SK-N-SH (cell line): Measurements from ENCODE around the gene TAS2R42. TPM values are rescaled to one million over a fixed set of nuclear protein-coding genes. Genes with fewer than 3 reads are reported as not detected.

Experiments
- CTCF ChIA-PET: fragments of 300-600, 350-600 bp; formaldehyde crosslinking; extraction: SDS; loops from one replicate; lab custom pipeline; 2021; lab: Yijun Ruan, JAX
- POLR2A ChIA-PET: fragments of 350-600 bp; sonication (Branson Sonifier 250); formaldehyde crosslinking; extraction: SDS; loops from one replicate; lab custom pipeline; 2020; ENCODE audit warnings: antibody characterized with exemption, inconsistent platforms; lab: Yijun Ruan, JAX
- DNase-seq: peaks from one replicate; pipeline ENCODE4 v3.0.0; 2012
- H2AFZ ChIP-seq: fragments of 200-600 bp; sonication (generic); 2 replicates; pipeline ENCODE4 v1.8.1; 2016; ENCODE audit warnings: antibody characterized with exemption, mild to moderate bottlenecking, low read depth
- H3F3A ChIP-seq: fragments of 200-600 bp; sonication (generic); replicated peaks from 2 replicates; pipeline ENCODE3; 2016; ENCODE audit warnings: antibody characterized with exemption, mild to moderate bottlenecking; ENCODE audit not compliant: insufficient read depth
- H3K27ac ChIP-seq, 2 experiments: fragments of 200-500 bp in 1 of 2; fragments of 200-600 bp in 1 of 2; sonication (Bioruptor generic) in 1 of 2; sonication (generic), shearing (Covaris generic) in 1 of 2; 2 replicates each; pipeline versions ENCODE4 v1.5.1 to v1.6.1; 2014 to 2016; ENCODE audit warnings: low read depth in 2 of 2, inconsistent platforms in 1 of 2, low read length in 1 of 2, mild to moderate bottlenecking in 1 of 2, mixed read lengths in 1 of 2
- H3K27me3 ChIP-seq: fragments of 200-600 bp; sonication (generic), shearing (Covaris generic); 2 replicates; pipeline ENCODE4 v1.6.1; 2016; ENCODE audit warnings: mixed run types; ENCODE audit not compliant: insufficient read depth
- H3K36me3 ChIP-seq, 2 experiments: fragments of 200-500 bp in 1 of 2; fragments of 200-600 bp in 1 of 2; sonication (Bioruptor generic) in 1 of 2; sonication (generic) in 1 of 2; replicated peaks in 1 of 2; 2 replicates each; pipeline versions ENCODE3 to v1.5.1; 2014 to 2016; ENCODE audit warnings: low read length in 1 of 2, mild to moderate bottlenecking in 1 of 2; ENCODE audit not compliant: insufficient read depth in 2 of 2, control insufficient read depth in 1 of 2
- H3K4me1 ChIP-seq, 2 experiments: fragments of 200-500 bp in 1 of 2; fragments of 200-600 bp in 1 of 2; sonication (Bioruptor generic) in 1 of 2; sonication (generic), shearing (Covaris generic) in 1 of 2; 2 replicates each; pipeline versions ENCODE4 v1.5.1 to v1.6.1; 2014 to 2016; ENCODE audit warnings: low read depth in 1 of 2, low read length in 1 of 2, mixed run types in 1 of 2; ENCODE audit not compliant: insufficient read depth in 2 of 2, control insufficient read depth in 1 of 2
- H3K4me2 ChIP-seq: fragments of 200-600 bp; sonication (generic), shearing (Covaris generic); 2 replicates; pipeline ENCODE4 v1.6.1; 2017; ENCODE audit warnings: mixed run types
- H3K4me3 ChIP-seq, 2 experiments: fragments of 200-500 bp in 1 of 2; fragments of 200-600 bp in 1 of 2; sonication (Bioruptor generic) in 1 of 2; sonication (generic), shearing (Covaris generic) in 1 of 2; 2 replicates each; pipeline versions ENCODE4 v1.5.1 to v1.8.1; 2014 to 2016; ENCODE audit warnings: low read depth in 2 of 2, inconsistent platforms in 1 of 2, low read length in 1 of 2, mild to moderate bottlenecking in 1 of 2, mixed read lengths in 1 of 2, moderate library complexity in 1 of 2
- H3K79me2 ChIP-seq: fragments of 200-600 bp; sonication (generic); 2 replicates; pipeline ENCODE4 v1.8.1; 2017; ENCODE audit warnings: mild to moderate bottlenecking; ENCODE audit not compliant: insufficient read depth
- H3K9ac ChIP-seq: fragments of 200-600 bp; sonication (generic); 2 replicates; pipeline ENCODE4 v1.6.1; 2017; ENCODE audit warnings: mixed run types
- H3K9me2 ChIP-seq: fragments of 200-600 bp; sonication (generic); 2 replicates; pipeline ENCODE4 v1.6.1; 2017; ENCODE audit warnings: mixed run types
- H3K9me3 ChIP-seq: fragments of 200-600 bp; sonication (generic); 2 replicates; pipeline ENCODE4 v1.6.1; 2017; ENCODE audit warnings: mixed run types, mild to moderate bottlenecking, moderate library complexity
- H4K20me1 ChIP-seq: fragments of 200-600 bp; sonication (generic); 2 replicates; pipeline ENCODE4 v1.6.1; 2017; ENCODE audit warnings: mild to moderate bottlenecking, mixed run types; ENCODE audit not compliant: insufficient read depth
- CHD2 ChIP-seq: fragments of 150-350 bp; IDR thresholded peaks from 2 replicates; pipeline ENCODE4 v1.6.1; 2018; ENCODE audit warnings: low read length; ENCODE audit not compliant: partially characterized antibody
- ELF1 ChIP-seq: IDR thresholded peaks from 2 replicates; pipeline ENCODE4 v1.4.0; 2012
- FOSL2 ChIP-seq: IDR thresholded peaks from 2 replicates; pipeline ENCODE4 v1.4.0; 2012; ENCODE audit warnings: low read depth, mild to moderate bottlenecking, moderate library complexity, borderline replicate concordance
- FOXM1 ChIP-seq: IDR thresholded peaks from 2 replicates; pipeline ENCODE4 v1.4.0; 2012; ENCODE audit warnings: low read depth, mild to moderate bottlenecking
- GABPA ChIP-seq: IDR thresholded peaks from 2 replicates; pipeline ENCODE4 v1.4.0; 2012; ENCODE audit warnings: low read depth, mild to moderate bottlenecking
- GATA2 ChIP-seq: sonication (generic); formaldehyde crosslinking; IDR thresholded peaks from 2 replicates; pipeline ENCODE4 v1.5.0; 2020; ENCODE audit warnings: mild to moderate bottlenecking, missing genetic modification reagents
- JUND ChIP-seq: IDR thresholded peaks from 2 replicates; pipeline ENCODE4 v1.4.0; 2012
- MAX ChIP-seq: IDR thresholded peaks from 2 replicates; pipeline ENCODE4 v1.4.0; 2012; ENCODE audit warnings: low read depth
- MEF2A ChIP-seq: IDR thresholded peaks from 2 replicates; pipeline ENCODE4 v1.4.0; 2012; ENCODE audit warnings: low read depth, borderline replicate concordance
- MXI1 ChIP-seq: IDR thresholded peaks from 2 replicates; pipeline ENCODE4 v1.6.1; 2012; ENCODE audit warnings: mild to moderate bottlenecking, low read depth, low read length, improper control_type of control experiment
- RAD21 ChIP-seq: IDR thresholded peaks from 2 replicates; pipeline ENCODE4 v1.6.1; 2012; ENCODE audit warnings: mild to moderate bottlenecking, low read length
- RCOR1 ChIP-seq: fragments of 150-350 bp; IDR thresholded peaks from 2 replicates; pipeline ENCODE4 v1.6.1; 2017; ENCODE audit warnings: antibody characterized with exemption, low read length
- RFX5 ChIP-seq: IDR thresholded peaks from 2 replicates; pipeline ENCODE4 v1.6.1; 2012; ENCODE audit warnings: mild to moderate bottlenecking, improper control_type of control experiment, low read length
- RXRA ChIP-seq: IDR thresholded peaks from 2 replicates; pipeline ENCODE4 v1.4.0; 2012; ENCODE audit warnings: low read depth, mild to moderate bottlenecking, borderline replicate concordance
- TAF1 ChIP-seq: IDR thresholded peaks from 2 replicates; pipeline ENCODE4 v1.6.1; 2012; ENCODE audit warnings: low read depth, mild to moderate bottlenecking, low read length, moderate library complexity, borderline replicate concordance
- TEAD4 ChIP-seq: IDR thresholded peaks from 2 replicates; pipeline ENCODE4 v1.4.0; 2012; ENCODE audit warnings: mild to moderate bottlenecking, borderline replicate concordance; ENCODE audit not compliant: insufficient read depth
- WGBS: methylation state at CpG from one replicate; pipeline ENCODE4 v1.1.6; 2017; ENCODE audit warnings: low lambda C conversion rate; 5-methylcytosine and 5-hydroxymethylcytosine counted together
- polyA plus RNA-seq, 3 experiments: library from polyadenylated mRNA; depleted of rRNA; stranded (reverse); fragments of >200 nt; gene quantifications; 2 replicates each; pipeline ENCODE4 v1.2.3, GENCODE V29; 2012
- TF ChIP-seq, protein P1 (sequence below): fragments of 150-350 bp; IDR thresholded peaks from 2 replicates; pipeline ENCODE4 v1.6.1; 2017; ENCODE audit warnings: antibody characterized with exemption, low read length, low read depth, borderline replicate concordance
- TF ChIP-seq, protein P2 (sequence below): IDR thresholded peaks from 2 replicates; pipeline ENCODE4 v1.4.0; 2012; ENCODE audit warnings: low read depth, borderline replicate concordance
- TF ChIP-seq, protein P3 (sequence below): IDR thresholded peaks from 2 replicates; pipeline ENCODE4 v1.4.0; 2012; ENCODE audit warnings: low read depth, borderline replicate concordance
- TF ChIP-seq, protein P4 (sequence below): IDR thresholded peaks from 2 replicates; pipeline ENCODE4; 2012

Gene TAS2R42
- polyA plus RNA-seq, 1 of the 3 experiments (the other 2 are of a cell fraction) = not detected

- H3K4me3 ChIP-seq = no peak overlapping the region
- H3K36me3 ChIP-seq = peaks cover 4 to 18% of the 10 kb centered on the region in 2 experiments
- no peaks in the 10 kb centered on the region for H3K4me1 ChIP-seq
- H3K9ac ChIP-seq = no peak overlapping the region
- POLR2A ChIA-PET = no interaction called here
- 40% methylated on average over 2 of the region's 5 CpGs for WGBS
- DNase-seq = no peak
- no peaks in the 10 kb centered on the region for H3K9me3 ChIP-seq
- H4K20me1 ChIP-seq = peaks cover 9% of the 10 kb centered on the region; the same call in 1 of the 2 replicates
- H3K79me2 ChIP-seq = peaks cover 76% of the 10 kb centered on the region
- no peaks in the 10 kb centered on the region for H3F3A ChIP-seq
- TF ChIP-seq GABPA (no peak), FOXM1 (no peak), TEAD4 (no peak), MAX (no peak), RAD21 (no peak), MXI1 (no peak), RXRA (no peak), JUND (no peak), GATA2 (CRISPR knock-in tag) (no peak), FOSL2 (no peak), TAF1 (no peak), MEF2A (no peak), CHD2 (no peak), ELF1 (no peak), RFX5 (no peak), RCOR1 (no peak)
- TF ChIP-seq, protein P1, sequence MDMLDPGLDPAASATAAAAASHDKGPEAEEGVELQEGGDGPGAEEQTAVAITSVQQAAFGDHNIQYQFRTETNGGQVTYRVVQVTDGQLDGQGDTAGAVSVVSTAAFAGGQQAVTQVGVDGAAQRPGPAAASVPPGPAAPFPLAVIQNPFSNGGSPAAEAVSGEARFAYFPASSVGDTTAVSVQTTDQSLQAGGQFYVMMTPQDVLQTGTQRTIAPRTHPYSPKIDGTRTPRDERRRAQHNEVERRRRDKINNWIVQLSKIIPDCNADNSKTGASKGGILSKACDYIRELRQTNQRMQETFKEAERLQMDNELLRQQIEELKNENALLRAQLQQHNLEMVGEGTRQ = no peak
- TF ChIP-seq, protein P2, sequence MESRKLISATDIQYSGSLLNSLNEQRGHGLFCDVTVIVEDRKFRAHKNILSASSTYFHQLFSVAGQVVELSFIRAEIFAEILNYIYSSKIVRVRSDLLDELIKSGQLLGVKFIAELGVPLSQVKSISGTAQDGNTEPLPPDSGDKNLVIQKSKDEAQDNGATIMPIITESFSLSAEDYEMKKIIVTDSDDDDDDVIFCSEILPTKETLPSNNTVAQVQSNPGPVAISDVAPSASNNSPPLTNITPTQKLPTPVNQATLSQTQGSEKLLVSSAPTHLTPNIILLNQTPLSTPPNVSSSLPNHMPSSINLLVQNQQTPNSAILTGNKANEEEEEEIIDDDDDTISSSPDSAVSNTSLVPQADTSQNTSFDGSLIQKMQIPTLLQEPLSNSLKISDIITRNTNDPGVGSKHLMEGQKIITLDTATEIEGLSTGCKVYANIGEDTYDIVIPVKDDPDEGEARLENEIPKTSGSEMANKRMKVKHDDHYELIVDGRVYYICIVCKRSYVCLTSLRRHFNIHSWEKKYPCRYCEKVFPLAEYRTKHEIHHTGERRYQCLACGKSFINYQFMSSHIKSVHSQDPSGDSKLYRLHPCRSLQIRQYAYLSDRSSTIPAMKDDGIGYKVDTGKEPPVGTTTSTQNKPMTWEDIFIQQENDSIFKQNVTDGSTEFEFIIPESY = no peak
- TF ChIP-seq, protein P3, sequence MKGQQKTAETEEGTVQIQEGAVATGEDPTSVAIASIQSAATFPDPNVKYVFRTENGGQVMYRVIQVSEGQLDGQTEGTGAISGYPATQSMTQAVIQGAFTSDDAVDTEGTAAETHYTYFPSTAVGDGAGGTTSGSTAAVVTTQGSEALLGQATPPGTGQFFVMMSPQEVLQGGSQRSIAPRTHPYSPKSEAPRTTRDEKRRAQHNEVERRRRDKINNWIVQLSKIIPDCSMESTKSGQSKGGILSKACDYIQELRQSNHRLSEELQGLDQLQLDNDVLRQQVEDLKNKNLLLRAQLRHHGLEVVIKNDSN = no peak
- TF ChIP-seq, protein P4, sequence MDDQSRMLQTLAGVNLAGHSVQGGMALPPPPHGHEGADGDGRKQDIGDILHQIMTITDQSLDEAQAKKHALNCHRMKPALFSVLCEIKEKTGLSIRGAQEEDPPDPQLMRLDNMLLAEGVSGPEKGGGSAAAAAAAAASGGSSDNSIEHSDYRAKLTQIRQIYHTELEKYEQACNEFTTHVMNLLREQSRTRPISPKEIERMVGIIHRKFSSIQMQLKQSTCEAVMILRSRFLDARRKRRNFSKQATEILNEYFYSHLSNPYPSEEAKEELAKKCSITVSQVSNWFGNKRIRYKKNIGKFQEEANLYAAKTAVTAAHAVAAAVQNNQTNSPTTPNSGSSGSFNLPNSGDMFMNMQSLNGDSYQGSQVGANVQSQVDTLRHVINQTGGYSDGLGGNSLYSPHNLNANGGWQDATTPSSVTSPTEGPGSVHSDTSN = no peak
- TF ChIP-seq, all 33 proteins: peak for 0
- Histone ChIP-seq H3K4me2 (no peak overlapping the region), H2AFZ (no peak overlapping the region), H3K9me2 (no peaks in the 10 kb centered on the region), H3K27me3 (no peaks in the 10 kb centered on the region), H3K27ac (no peak overlapping the region)
- CTCF ChIA-PET = no interaction called here
Observed at GRCh38 chr12:11144297-11144696, 42.4 kb downstream of the TAS2R42 start.
